MM.1S (cell line): ENCODE data around the gene RSPH1.

ENCODE experiments used
- CTCF ChIP-seq: fragments of 300-600 bp; sonication (generic); IDR thresholded peaks from 2 replicates; pipeline ENCODE4 v1.5.1; 2016; ENCODE audit warnings: antibody characterized with exemption, low read length, mixed read lengths
- EZH2 ChIP-seq: fragments of 300-600 bp; sonication (generic); optimal IDR thresholded peaks from 2 replicates; pipeline ENCODE3; 2017; ENCODE audit warnings: low read depth, mild to moderate bottlenecking, antibody characterized with exemption, low read length, mixed read lengths
- EZH2phosphoT487 ChIP-seq: fragments of 300-600 bp; sonication (generic); IDR thresholded peaks from 2 replicates; pipeline ENCODE4 v1.6.1; 2018; ENCODE audit warnings: antibody characterized with exemption, low read length

DNA sequence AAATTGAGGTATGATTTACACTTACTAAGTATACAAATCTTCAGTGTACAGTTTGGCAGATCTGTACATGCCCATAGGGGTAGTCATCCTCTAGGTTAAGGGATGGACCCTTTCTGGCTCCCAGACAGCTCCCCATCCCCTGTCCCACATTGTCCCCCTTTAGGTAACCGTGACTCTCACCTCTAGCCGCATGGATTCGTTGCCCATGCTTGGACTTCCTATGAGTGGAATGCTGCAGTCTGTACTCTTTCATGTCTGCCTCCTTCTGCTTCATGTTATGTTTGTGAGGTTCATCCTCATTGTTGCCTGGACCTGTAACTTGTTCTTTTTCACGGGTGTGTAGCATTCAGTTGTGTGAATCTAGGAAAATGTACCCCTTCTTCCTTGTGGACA, 37.9 kb upstream of the RSPH1 start:
- TF ChIP-seq CTCF (no peak), EZH2 (no peak), EZH2phosphoT487 (no peak)
